Measurements from ENCODE around the gene CBFB.
A peak's percentile ranks its signal among the peaks of the same experiment; 100 is the strongest.

CBFB gene

DNA sequence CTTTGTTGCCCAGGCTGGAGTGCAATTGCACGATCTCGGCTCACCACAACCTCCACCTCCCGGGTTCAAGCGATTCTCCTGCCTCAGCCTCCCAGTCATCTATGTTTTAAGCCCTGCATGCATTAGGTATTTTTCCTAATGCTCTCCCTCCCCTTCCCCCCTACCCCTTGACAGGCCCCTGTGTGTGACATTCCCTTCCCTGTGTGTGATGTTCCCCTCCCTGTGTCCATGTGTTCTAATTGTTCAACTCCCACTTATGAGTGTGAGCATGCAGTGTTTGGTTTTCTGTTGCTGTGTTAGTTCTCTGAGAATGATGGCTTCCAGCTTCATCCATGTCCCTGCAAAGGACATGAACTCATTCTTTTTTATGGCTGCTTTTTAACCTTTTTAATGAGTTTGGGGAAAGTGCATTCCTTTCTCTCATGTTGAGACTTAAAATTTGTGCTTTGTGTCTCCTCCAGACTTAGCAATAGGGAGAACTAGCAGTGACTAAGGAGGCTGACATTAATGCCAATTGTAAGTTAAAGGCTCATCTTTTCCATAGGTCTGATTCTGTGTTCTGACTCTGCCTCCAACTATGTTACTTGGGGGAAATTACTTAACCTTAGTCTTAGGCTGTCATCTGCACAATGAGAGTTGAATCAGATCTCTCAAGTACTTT lies 63.1 kb downstream of the CBFB start:
- Mint-ChIP-seq H3K27ac (peak overlapping the region; percentile 73), H3K36me3 (ENCODE audit: low read depth) (peaks cover 3% of the 10 kb centered on the region), H3K9me3 (no peaks in the 10 kb centered on the region), H3K27me3 (ENCODE audit: low read depth, poor library complexity) (no peaks in the 10 kb centered on the region), H3K4me1 (peaks cover 30% of the 10 kb centered on the region), H3K4me3 (no peak overlapping the region)
- TF ChIP-seq CTCF (IDR thresholded peaks at IDR 0.05): no peak
- DNase-seq: no peak

- Mint-ChIP-seq H3K36me3 (ENCODE audit: low read depth) (peaks cover 3% of the 10 kb centered on the region), H3K4me3 (no peak overlapping the region), H3K27me3 (ENCODE audit: low read depth, poor library complexity) (no peaks in the 10 kb centered on the region), H3K9me3 (no peaks in the 10 kb centered on the region), H3K4me1 (peaks cover 25% of the 10 kb centered on the region), H3K27ac (no peak overlapping the region)
- TF ChIP-seq CTCF (IDR thresholded peaks at IDR 0.05): no peak
- no peak for DNase-seq
These were observed 64.3 kb downstream of the CBFB start for GRCh38 chr16:67093098-67093726.

GRCh38 chr16:67098599-67098998 lies 69.7 kb downstream of the CBFB start:
- Mint-ChIP-seq H3K9me3 (no peaks in the 10 kb centered on the region), H3K27me3 (ENCODE audit: low read depth, poor library complexity) (no peaks in the 10 kb centered on the region), H3K4me3 (no peak overlapping the region), H3K36me3 (ENCODE audit: low read depth) (peaks cover 26% of the 10 kb centered on the region), H3K27ac (no peak overlapping the region), H3K4me1 (no peaks in the 10 kb centered on the region)
- no peak for TF ChIP-seq CTCF (IDR thresholded peaks at IDR 0.05)
- DNase-seq: no peak

GRCh38 chr16:67100569-67101310 lies 71.8 kb downstream of the CBFB start:
- Mint-ChIP-seq H3K4me3 (no peak overlapping the region), H3K36me3 (ENCODE audit: low read depth) (peaks cover 23% of the 10 kb centered on the region), H3K9me3 (no peaks in the 10 kb centered on the region), H3K4me1 (no peaks in the 10 kb centered on the region), H3K27me3 (ENCODE audit: low read depth, poor library complexity) (no peaks in the 10 kb centered on the region), H3K27ac (no peak overlapping the region)
- no peak for DNase-seq
- peak; percentile 13 for TF ChIP-seq CTCF (IDR thresholded peaks at IDR 0.05)

GRCh38 chr16:67101311-67102082 lies 72.5 kb downstream of the CBFB start:
- H3K9me3 Mint-ChIP-seq: no peaks in the 10 kb centered on the region
- H3K36me3 Mint-ChIP-seq (ENCODE audit: low read depth): peaks cover 23% of the 10 kb centered on the region
- no peak overlapping the region for H3K27ac Mint-ChIP-seq
- DNase-seq: no peak
- H3K27me3 Mint-ChIP-seq (ENCODE audit: low read depth, poor library complexity): no peaks in the 10 kb centered on the region
- TF ChIP-seq CTCF (IDR thresholded peaks at IDR 0.05): no peak
- no peak overlapping the region for H3K4me3 Mint-ChIP-seq
- H3K4me1 Mint-ChIP-seq: no peaks in the 10 kb centered on the region

Measured in nephron progenitor cell (in vitro differentiated cells).